AG09319 (cell line): ENCODE data around the gene SEC14L5.

ENCODE experiments used
- DNase-seq: peaks from one replicate; pipeline ENCODE4 v3.0.0-alpha.2; 2010; ENCODE audit warnings: low read depth; ENCODE audit errors: extremely low read depth
- CTCF ChIP-seq: IDR thresholded peaks from 2 replicates; pipeline ENCODE4 v1.5.1; 2011; ENCODE audit warnings: low read depth, mild to moderate bottlenecking, inconsistent platforms, low read length, moderate library complexity

Gene SEC14L5

GRCh38 chr16:5015887-5016286 is 57.8 kb downstream of the SEC14L5 start:
- TF ChIP-seq CTCF, result no peak

DNA sequence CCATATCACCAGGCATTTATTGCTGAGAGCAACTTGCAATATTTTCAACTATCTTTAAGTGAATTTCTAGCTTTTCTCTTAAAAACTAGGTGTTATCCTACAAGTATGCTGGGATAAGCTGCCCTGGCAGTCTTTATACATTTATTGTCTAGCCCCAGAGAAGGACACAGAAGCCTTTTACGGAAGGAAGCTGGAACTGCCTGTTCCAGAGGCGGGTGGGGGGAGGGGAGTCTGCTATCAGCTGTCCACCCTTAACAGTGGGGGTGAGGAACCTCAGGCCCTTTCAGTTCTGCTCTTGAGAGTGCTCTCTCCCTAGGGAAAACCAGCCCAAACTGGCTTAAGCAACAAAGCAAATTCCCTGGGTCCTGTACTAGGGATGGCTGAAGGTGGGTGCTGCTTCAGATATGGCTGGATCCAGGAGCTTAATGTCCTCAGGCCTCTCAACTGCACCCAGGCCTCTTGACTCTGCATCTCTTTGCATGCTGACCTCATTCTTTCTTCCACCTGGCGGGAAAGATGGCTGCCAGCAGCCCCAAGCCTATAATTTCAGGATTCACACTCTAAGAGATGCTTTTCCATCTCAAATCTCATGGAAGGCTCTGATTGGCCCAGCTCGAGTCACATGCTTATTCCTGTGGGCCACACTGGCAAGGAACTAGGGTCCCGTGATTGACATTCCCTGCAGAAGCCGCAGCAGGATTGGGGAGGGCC is 59.0 kb downstream of the SEC14L5 start:
- TF ChIP-seq CTCF, result no peak
- no peak for DNase-seq

More at GRCh38 chr16:5015887-5016286, 57.8 kb downstream of the SEC14L5 start:
- DNase-seq, result no peak

DNA sequence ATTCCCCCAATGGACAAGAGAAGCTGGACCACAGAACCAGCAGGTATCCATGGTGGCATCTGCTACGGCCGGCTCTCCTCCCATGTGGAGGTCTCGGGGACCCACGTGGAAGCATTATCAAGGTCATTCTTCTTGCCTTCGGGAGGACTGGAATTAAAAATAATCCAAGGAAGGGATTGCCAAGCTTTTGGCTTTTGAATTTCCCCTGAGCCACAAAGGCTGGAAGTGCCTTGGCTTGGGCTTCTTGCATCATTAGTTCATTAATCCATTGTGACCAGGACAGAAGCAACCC is 59.5 kb downstream of the SEC14L5 start:
- no peak for TF ChIP-seq CTCF
- no peak for DNase-seq

- no peak for DNase-seq
- no peak for TF ChIP-seq CTCF
These were observed 60.7 kb downstream of the SEC14L5 start for GRCh38 chr16:5018793-5019192.

GRCh38 chr16:5019775-5020174 is 61.6 kb downstream of the SEC14L5 start:
- no peak for TF ChIP-seq CTCF
- no peak for DNase-seq

DNA sequence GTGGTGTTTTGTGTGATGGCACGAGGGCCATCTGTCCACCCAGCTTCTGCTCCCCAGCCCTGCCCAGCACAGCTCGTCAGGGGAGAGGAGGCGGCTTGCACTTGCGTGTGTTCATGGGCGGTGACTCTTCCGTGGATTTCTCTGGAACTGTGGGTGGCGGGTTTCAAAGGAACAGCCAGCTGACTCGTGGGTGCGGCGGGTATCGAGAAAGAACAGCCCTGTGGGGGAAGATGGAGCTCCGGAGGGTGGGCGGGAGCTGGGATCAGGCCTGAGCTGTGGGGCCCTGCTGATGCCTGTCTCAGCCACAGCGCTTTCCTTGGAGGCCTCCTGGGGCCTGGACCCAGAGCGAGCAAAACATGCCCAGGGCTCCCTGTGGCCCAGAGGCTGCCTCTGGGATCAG is 62.4 kb downstream of the SEC14L5 start:
- DNase-seq, result no peak
- TF ChIP-seq CTCF, result no peak

DNA sequence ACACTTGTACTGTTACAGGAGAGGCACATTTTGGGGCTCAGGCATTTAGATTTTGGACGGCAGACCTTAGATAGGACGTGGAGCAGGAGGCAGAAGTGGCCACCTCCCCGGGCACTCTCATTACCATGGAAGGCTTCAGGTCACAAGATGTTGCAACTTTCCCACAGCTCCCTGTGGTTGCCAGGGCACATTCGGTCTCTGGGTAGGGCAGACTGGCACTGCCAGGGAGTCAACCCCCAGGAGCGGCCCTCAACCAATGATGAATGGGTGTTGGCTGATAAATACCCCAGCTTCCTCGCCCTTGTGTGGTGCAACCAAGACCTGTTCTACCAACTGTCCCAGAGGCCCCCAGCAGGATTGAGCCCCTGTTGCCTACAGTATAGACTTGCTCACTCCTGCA is 64.4 kb downstream of the SEC14L5 start:
- TF ChIP-seq CTCF, result no peak
- no peak for DNase-seq
